ENCODE measurements around the gene ZC2HC1C.
"Not testable (repeated sequence)": the region's sequence is repeated elsewhere in the genome, so short reads cannot be mapped to it uniquely, and the experiment has no call there.

Gene ZC2HC1C

DNA sequence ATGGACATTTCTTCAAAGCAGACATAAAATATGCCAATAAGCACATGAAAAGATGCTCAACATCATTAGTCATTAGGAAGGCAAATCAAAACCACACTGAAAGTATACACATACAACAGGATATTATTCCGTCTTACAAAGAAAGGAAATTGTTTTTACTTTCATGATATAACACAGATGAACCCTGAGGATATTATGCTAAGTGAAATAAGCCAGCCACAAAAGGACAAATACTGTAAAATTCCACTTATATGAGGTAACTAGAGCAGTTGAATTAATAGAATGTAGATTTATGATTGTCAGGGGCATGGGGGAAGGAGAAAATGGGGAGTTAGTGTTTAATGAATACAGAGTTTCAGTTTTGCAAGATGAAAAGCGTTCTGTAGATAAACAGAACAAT, 9.8 kb upstream of the ZC2HC1C start:
- ATAC-seq: no peak

DNA sequence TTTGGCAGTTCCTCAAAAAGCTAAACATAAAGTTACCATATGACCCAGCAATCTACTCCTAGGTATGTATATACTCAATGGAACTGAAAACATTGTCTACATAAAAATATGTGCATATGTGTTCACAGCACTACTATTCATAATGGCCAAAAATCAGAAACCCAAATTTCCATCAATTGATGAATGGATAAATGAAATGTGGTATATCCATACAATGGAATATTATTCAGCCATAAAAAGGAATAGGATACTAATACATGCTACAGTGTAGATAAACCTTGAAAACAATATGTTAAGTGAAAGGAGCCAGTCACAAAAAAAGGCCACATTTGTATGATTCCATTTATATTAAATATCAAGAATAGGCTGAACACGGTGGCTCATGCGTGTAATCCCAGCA, 9.0 kb upstream of the ZC2HC1C start:
- no peak for ATAC-seq

- peak in 1 of 2 donors; percentile 3 for ATAC-seq
Measured at GRCh38 chr14:75063013-75063412, 6.4 kb upstream of the ZC2HC1C start.

- ATAC-seq: peak; percentile 99
Measured at GRCh38 chr14:75063491-75064204, 5.8 kb upstream of the ZC2HC1C start, which contains the start of gene ACYP1. ACYP1 (minus strand) TSS chr14:75064024; CDS start chr14:75063553, 471 bp downstream.

GRCh38 chr14:75064205-75064567, 5.3 kb upstream of the ZC2HC1C start:
- peak; percentile 5 to 8 for ATAC-seq

- no peak for ATAC-seq
Measured at GRCh38 chr14:75066691-75067090, 2.8 kb upstream of the ZC2HC1C start.

- ATAC-seq: no peak
Measured at GRCh38 chr14:75067212-75067611, 2.2 kb upstream of the ZC2HC1C start.

- ATAC-seq: not testable (repeated sequence)
Measured at GRCh38 chr14:75067765-75068164, 1.7 kb upstream of the ZC2HC1C start.

DNA sequence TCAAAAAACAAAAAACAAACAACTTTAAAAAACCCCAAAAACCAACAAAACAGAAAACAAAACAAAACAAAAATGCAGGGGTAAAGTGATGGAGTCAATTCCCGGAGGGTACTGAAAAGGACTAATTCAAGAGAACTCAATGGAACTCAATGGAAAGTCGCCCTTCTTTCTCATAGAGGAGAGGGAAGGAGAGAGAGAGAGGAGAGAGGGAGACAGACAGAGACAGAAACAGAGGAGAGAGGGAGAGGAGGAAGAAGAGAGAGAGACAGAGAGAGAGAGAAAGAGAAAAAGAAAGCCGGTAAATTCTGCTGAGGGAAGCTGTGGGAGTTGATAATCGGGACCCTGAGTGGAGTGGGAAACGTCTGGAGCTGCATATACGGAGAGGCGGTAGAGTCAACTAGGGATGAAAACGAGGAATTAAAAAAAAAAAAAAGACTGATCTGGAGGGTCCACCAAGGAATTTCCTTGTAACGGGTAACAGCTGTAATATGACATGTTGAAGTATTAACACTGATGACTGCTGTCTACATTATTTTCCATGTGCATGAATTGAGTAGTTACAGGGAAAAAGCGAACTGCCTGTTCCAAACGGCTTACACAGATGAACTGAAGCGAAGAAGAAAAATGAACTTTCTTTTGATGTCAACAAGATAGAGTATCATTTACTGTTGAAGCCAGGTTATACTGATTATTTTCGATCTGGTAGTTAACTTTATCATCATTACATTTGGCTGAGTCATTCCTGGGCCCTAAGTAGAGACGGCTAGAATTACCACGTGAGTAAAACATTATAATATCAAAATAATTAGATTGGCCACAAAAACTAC, 934 bp upstream of the ZC2HC1C start:
- ATAC-seq: peak; percentile 49 to 56

- ATAC-seq: no peak
Measured at GRCh38 chr14:75069811-75070145, 337 bp downstream of the ZC2HC1C start.

GRCh38 chr14:75070383-75070782, 942 bp downstream of the ZC2HC1C start:
- no peak for ATAC-seq

GRCh38 chr14:75077794-75078193, 8.4 kb downstream of the ZC2HC1C start:
- ATAC-seq: no peak

DNA sequence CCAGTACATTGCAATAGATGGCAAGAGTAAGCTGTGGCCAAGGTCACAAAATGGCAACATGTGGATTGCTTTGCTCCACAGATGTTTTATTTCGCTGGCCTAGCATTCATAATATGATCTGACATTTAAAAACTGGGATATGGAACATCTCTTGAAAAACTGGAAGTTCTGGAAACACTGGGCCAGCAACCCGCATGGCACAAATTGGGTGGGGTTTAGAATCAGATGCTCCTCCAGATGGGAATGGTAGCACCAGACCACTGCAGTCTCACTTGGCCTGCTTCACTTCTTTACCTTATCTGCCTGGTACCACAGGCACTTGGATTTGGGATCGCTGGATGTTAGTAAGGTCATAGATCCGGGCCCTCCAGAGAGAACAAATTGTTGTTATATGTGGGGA, 10.1 kb downstream of the ZC2HC1C start:
- no peak for ATAC-seq

- ATAC-seq: no peak
Measured at GRCh38 chr14:75081660-75082229, 12.3 kb downstream of the ZC2HC1C start.

DNA sequence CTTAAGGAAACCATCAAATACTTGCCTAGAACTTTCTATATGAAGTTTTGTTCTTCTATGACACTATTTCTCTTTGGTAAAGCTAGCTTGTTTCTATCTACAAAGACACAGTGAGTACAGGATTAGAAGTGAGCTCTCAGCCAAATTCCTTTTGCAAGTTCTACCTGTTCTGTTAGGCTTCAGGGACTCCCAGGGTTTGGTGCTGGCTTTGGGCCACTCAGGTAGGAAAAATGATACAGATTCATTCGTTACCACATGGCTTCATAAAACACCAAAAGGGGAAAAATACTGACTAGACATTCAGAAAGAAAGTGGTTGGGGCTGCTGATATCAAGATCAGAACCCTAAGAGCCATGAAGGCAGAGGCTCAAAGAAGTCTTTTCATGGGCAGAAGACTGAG, 13.8 kb downstream of the ZC2HC1C start:
- ATAC-seq: no peak

GRCh38 chr14:75084513-75084912, 15.1 kb downstream of the ZC2HC1C start:
- ATAC-seq: no peak

GRCh38 chr14:75088153-75088552, 18.7 kb downstream of the ZC2HC1C start:
- ATAC-seq: no peak

GRCh38 chr14:75088566-75089373, 19.3 kb downstream of the ZC2HC1C start:
- peak; percentile 44 to 60 for ATAC-seq

- ATAC-seq: no peak
Measured at GRCh38 chr14:75090353-75090752, 20.9 kb downstream of the ZC2HC1C start.

GRCh38 chr14:75091251-75091650, 21.8 kb downstream of the ZC2HC1C start:
- ATAC-seq: no peak

DNA sequence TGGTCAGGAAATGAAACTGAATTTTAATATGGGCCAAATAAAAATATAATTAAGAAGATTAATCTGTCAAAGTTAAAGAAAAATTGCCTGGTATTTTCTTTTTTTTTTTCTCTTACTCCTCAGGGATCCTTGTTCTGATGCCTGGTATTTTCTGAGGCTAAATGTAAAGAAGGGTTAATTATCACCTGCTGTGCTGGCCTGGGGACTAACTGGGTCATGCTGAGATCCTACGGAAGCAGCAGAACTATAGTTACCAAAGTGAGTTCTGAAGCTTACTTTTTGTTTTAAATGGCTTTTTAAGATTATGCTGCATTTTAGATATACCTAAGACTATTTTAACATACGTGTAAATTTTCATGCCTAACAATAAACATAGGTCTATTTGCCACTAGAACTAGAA, 23.3 kb downstream of the ZC2HC1C start:
- ATAC-seq: no peak

GRCh38 chr14:75094896-75095295, 25.5 kb downstream of the ZC2HC1C start:
- ATAC-seq: no peak

DNA sequence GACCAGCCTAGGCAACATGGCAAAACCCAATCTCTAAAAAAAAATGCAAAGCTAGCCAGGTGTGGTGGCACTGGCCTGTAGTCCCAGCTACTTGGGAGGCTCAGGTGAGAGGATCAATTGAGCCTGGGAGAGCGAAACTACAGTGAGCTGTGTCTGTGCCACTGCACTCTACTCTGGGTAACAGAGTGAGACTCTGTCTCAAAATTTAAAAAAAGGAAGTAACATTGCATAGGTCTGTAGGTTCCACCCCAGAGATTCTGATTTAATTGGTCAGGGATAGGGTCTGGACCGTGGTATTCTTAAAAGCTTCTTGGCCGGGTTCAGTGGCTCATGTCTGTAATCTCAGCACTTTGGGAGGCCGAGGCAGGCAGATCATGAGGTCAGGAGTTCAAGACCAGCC, 26.2 kb downstream of the ZC2HC1C start:
- ATAC-seq: no peak

All from activated CD4-positive, CD25-positive, alpha-beta regulatory T cell treated with anti-CD3 and anti-CD28 coated beads, Interleukin-2, amount 50 U/mL, for 24 hours (primary cell).